K562 (cell line): ENCODE data around the gene MSH4. TPM values are rescaled to one million over a fixed set of nuclear protein-coding genes. Genes with fewer than 3 reads are reported as not detected.
A peak's percentile ranks its signal among the peaks of the same experiment; 100 is the strongest.

ENCODE experiments used
- ASH1L ChIP-seq: fragments of 450-650 bp; IDR thresholded peaks from 2 replicates; pipeline ENCODE4 v1.6.1; 2018; ENCODE audit warnings: borderline replicate concordance, mild to moderate bottlenecking, low read depth; ENCODE audit not compliant: partially characterized antibody
- NFRKB ChIP-seq: fragments of 450-650 bp; IDR thresholded peaks from 2 replicates; pipeline ENCODE4 v1.6.1; 2016; ENCODE audit warnings: low read depth
- SMAD3 ChIP-seq: fragments of 450-650 bp; formaldehyde crosslinking; conservative IDR thresholded peaks from 2 replicates; pipeline ENCODE4 v1.4.0; 2020; ENCODE audit warnings: mild to moderate bottlenecking
- SMARCB1 ChIP-seq: IDR thresholded peaks from 2 replicates; pipeline ENCODE4 v1.6.1; 2011; ENCODE audit warnings: improper control_type of control experiment, low read depth; ENCODE audit not compliant: insufficient read length
- SRSF9 ChIP-seq: fragments of 200-400 bp; formaldehyde crosslinking; IDR thresholded peaks from 2 replicates; pipeline ENCODE4 v1.6.1; 2017; ENCODE audit warnings: low read depth, low read length, borderline replicate concordance
- ZC3H11A ChIP-seq: IDR thresholded peaks from 2 replicates; pipeline ENCODE4 v1.6.1; 2012; ENCODE audit warnings: low read depth, low read length, improper control_type of control experiment
- ZNF282 ChIP-seq: sonication (generic); formaldehyde crosslinking; IDR thresholded peaks from 2 replicates; pipeline ENCODE4 v1.8.1; 2023; ENCODE audit warnings: missing genetic modification reagents
- ZNF316 ChIP-seq: fragments of 450-650 bp; IDR thresholded peaks from 2 replicates; pipeline ENCODE4 v1.6.1; 2016
- ZNF780A ChIP-seq: fragments of 250-450 bp; sonication (Bioruptor Pico); IDR thresholded peaks from 2 replicates; pipeline ENCODE4 v1.5.0; 2021; ENCODE audit warnings: mild to moderate bottlenecking
- polyA plus RNA-seq, 8 experiments: library from polyadenylated mRNA; depleted of rRNA in 4 of 8; stranded (reverse) in 5 of 8; unstranded in 3 of 8; fragments of >200 nt; fragmentation: Nextera tagmentation in 2 of 8; fragmentation: Illumina TruSeq in 1 of 8; extraction: Ambion mirVana in 2 of 8; extraction: Trizol in 1 of 8; gene quantifications; 2 replicates each; pipeline versions ENCODE4 v1.2.1 to v1.2.3, GENCODE V29; 2011 to 2014; ENCODE audit warnings: inconsistent platforms in 1 of 8, missing spikeins in 1 of 8
- small RNA-seq: library from RNA; depleted of rRNA; stranded (forward); fragments of <200 nt; gene quantifications from one replicate; pipeline ENCODE3, GENCODE V24; 2014
- total RNA-seq, 7 experiments: library from RNA; depleted of rRNA in 6 of 7; stranded (reverse); fragments of >200 nt in 6 of 7; fragmentation: Illumina TruSeq in 2 of 7; extraction: Trizol in 2 of 7; gene quantifications; 2 replicates each; pipeline versions ENCODE4 v1.2.1 to v1.2.3, GENCODE V29; 2011 to 2021; ENCODE audit warnings: low replicate concordance in 1 of 7

The MSH4 gene
- total and polyA plus RNA-seq, 9 of the 15 experiments (the other 6 are each of a cell fraction or from before 2014, with no cell fraction given) = 0.04 to 0.18 (median 0.12) TPM; not detected in 4

DNA sequence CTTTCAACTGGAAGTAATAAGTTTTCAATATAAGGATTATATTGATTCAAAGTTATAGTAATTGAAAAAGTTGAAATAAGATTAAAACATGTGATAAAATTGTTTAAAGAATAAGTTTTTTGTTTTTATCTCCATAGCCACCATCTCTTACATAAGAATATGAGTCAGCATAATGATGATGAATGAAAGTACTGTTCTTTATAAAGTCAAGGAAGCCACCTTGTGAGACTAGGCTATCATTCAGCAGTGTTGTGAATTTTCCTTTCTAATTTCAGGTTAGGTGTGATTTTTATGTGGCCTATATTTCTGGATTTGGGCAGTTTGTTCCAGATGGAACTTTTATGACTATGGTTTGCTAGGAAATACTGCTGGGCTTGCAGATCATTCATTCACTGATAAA is 157.9 kb downstream of the MSH4 start (continued):
- TF ChIP-seq ASH1L (no peak), NFRKB (no peak), ZNF316 (peak; percentile 75), SRSF9 (no peak), SMAD3 (no peak), SMARCB1 (no peak), ZNF780A (CRISPR knock-in tag) (no peak), ZNF282 (CRISPR knock-in tag) (no peak), ZC3H11A (no peak)
- TF ChIP-seq, all 486 proteins: peak for 6

Small RNA genes lying within 50 kb of the gene (small RNA-seq; reads per million reads assigned to genes)
- gene SNORD45A (not detected), gene SNORD45B (not detected), gene SNORD45C (not detected)

Other genes starting within 250 kb of the MSH4 start
- gene SLC44A5, start 185.8 kb upstream of the MSH4 start, total RNA-seq (2014; rRNA removed) = 1.2 and 2.1 TPM in 2 replicates
- gene SLC44A5, start 185.8 kb upstream of the MSH4 start, total RNA-seq (2014; rRNA removed; fragmentation: Illumina TruSeq; extraction: Trizol) = 4.3 and 4.5 TPM in 2 replicates
- 3.1 and 3.4 TPM in 2 replicates for gene SLC44A5, start 185.8 kb upstream of the MSH4 start, total RNA-seq (2015; rRNA removed; fragmentation: Illumina TruSeq; extraction: Trizol)
- gene SLC44A5, start 185.8 kb upstream of the MSH4 start, total RNA-seq (2021) = 1.9 and 2.1 TPM in 2 replicates
- gene SLC44A5, start 185.8 kb upstream of the MSH4 start, polyA plus RNA-seq (2011; rRNA removed) = 4.1 and 10.1 TPM in 2 replicates
- 3.2 and 3.6 TPM in 2 replicates for gene SLC44A5, start 185.8 kb upstream of the MSH4 start, polyA plus RNA-seq (2014; fragmentation: Illumina TruSeq; extraction: Trizol)
- gene SLC44A5, start 185.8 kb upstream of the MSH4 start, polyA plus RNA-seq (2014; fragmentation: Nextera tagmentation; extraction: Ambion mirVana) = 1 to 10 TPM; 1.2 to 1.8 TPM
- gene SLC44A5, start 185.8 kb upstream of the MSH4 start, polyA plus RNA-seq (2014; rRNA removed) = 3.2 and 4.1 TPM in 2 replicates
- 80.6 and 109 TPM in 2 replicates for gene ACADM, start 72.2 kb upstream of the MSH4 start, total RNA-seq (2014; rRNA removed)
- 128 and 155 TPM in 2 replicates for gene ACADM, start 72.2 kb upstream of the MSH4 start, total RNA-seq (2014; rRNA removed; fragmentation: Illumina TruSeq; extraction: Trizol)
- 121 and 128 TPM in 2 replicates for gene ACADM, start 72.2 kb upstream of the MSH4 start, total RNA-seq (2015; rRNA removed; fragmentation: Illumina TruSeq; extraction: Trizol)
- gene ACADM, start 72.2 kb upstream of the MSH4 start, total RNA-seq (2021) = 77.8 and 82.5 TPM in 2 replicates
- 83.6 and 123 TPM in 2 replicates for gene ACADM, start 72.2 kb upstream of the MSH4 start, polyA plus RNA-seq (2011; rRNA removed)
- gene ACADM, start 72.2 kb upstream of the MSH4 start, polyA plus RNA-seq (2014; fragmentation: Illumina TruSeq; extraction: Trizol) = 128 and 146 TPM in 2 replicates
- gene ACADM, start 72.2 kb upstream of the MSH4 start, polyA plus RNA-seq (2014; fragmentation: Nextera tagmentation; extraction: Ambion mirVana) = 100 to 1,000 TPM; 103 to 119 TPM
- 130 and 156 TPM in 2 replicates for gene ACADM, start 72.2 kb upstream of the MSH4 start, polyA plus RNA-seq (2014; rRNA removed)
- 140 and 148 TPM in 2 replicates for gene RABGGTB, start 10.6 kb upstream of the MSH4 start, total RNA-seq (2014; rRNA removed)
- 354 and 388 TPM in 2 replicates for gene RABGGTB, start 10.6 kb upstream of the MSH4 start, total RNA-seq (2014; rRNA removed; fragmentation: Illumina TruSeq; extraction: Trizol)
- gene RABGGTB, start 10.6 kb upstream of the MSH4 start, total RNA-seq (2015; rRNA removed; fragmentation: Illumina TruSeq; extraction: Trizol) = 259 and 301 TPM in 2 replicates
- gene RABGGTB, start 10.6 kb upstream of the MSH4 start, total RNA-seq (2021) = 166 and 180 TPM in 2 replicates
- 230 and 328 TPM in 2 replicates for gene RABGGTB, start 10.6 kb upstream of the MSH4 start, polyA plus RNA-seq (2011; rRNA removed)
- 184 and 206 TPM in 2 replicates for gene RABGGTB, start 10.6 kb upstream of the MSH4 start, polyA plus RNA-seq (2014; fragmentation: Illumina TruSeq; extraction: Trizol)
- 100 to 1,000 TPM; 177 to 180 TPM for gene RABGGTB, start 10.6 kb upstream of the MSH4 start, polyA plus RNA-seq (2014; fragmentation: Nextera tagmentation; extraction: Ambion mirVana)
- 265 and 294 TPM in 2 replicates for gene RABGGTB, start 10.6 kb upstream of the MSH4 start, polyA plus RNA-seq (2014; rRNA removed)
- not detected in 2 replicates for gene ASB17, start 135.5 kb downstream of the MSH4 start, total RNA-seq (2014; rRNA removed)
- not detected in 2 replicates for gene ASB17, start 135.5 kb downstream of the MSH4 start, total RNA-seq (2014; rRNA removed; fragmentation: Illumina TruSeq; extraction: Trizol)
- gene ASB17, start 135.5 kb downstream of the MSH4 start, total RNA-seq (2015; rRNA removed; fragmentation: Illumina TruSeq; extraction: Trizol) = not detected in 2 replicates
- not detected in 2 replicates for gene ASB17, start 135.5 kb downstream of the MSH4 start, total RNA-seq (2021)
- not detected in 2 replicates for gene ASB17, start 135.5 kb downstream of the MSH4 start, polyA plus RNA-seq (2011; rRNA removed)
- gene ASB17, start 135.5 kb downstream of the MSH4 start, polyA plus RNA-seq (2014; fragmentation: Illumina TruSeq; extraction: Trizol) = not detected in 2 replicates
- gene ASB17, start 135.5 kb downstream of the MSH4 start, polyA plus RNA-seq (2014; fragmentation: Nextera tagmentation; extraction: Ambion mirVana) = not detected
- not detected in 2 replicates for gene ASB17, start 135.5 kb downstream of the MSH4 start, polyA plus RNA-seq (2014; rRNA removed)